Duodenal mucosa (tissue), 2 donors: ENCODE data around the gene PXMP2.
"Not testable (repeated sequence)": the region's sequence is repeated elsewhere in the genome, so short reads cannot be mapped to it uniquely, and the experiment has no call there.

Source experiments
- H3K27ac ChIP-seq: one replicate; pipeline ENCODE4 v1.7.0; 2013; ENCODE audit warnings: low read depth, low read length
- H3K27me3 ChIP-seq, 2 donors: one replicate each; pipeline ENCODE4 v1.7.0; 2013; ENCODE audit warnings: low read length in 2 of 2, control low read depth in 1 of 2; ENCODE audit not compliant: insufficient read depth in 2 of 2, control insufficient read depth in 1 of 2
- H3K36me3 ChIP-seq, 2 donors: one replicate each; pipeline ENCODE4 v1.7.0; 2013; ENCODE audit warnings: low read length in 2 of 2, control low read depth in 1 of 2; ENCODE audit not compliant: insufficient read depth in 2 of 2, control insufficient read depth in 1 of 2
- H3K4me1 ChIP-seq, 2 donors: one replicate each; pipeline ENCODE4 v1.7.0; 2013; ENCODE audit warnings: low read length in 2 of 2, control low read depth in 1 of 2; ENCODE audit not compliant: insufficient read depth in 2 of 2, control insufficient read depth in 1 of 2
- H3K4me3 ChIP-seq, 2 donors: one replicate each; pipeline ENCODE4 v1.7.0; 2013; ENCODE audit warnings: low read length in 2 of 2, low read depth in 1 of 2
- H3K9ac ChIP-seq, 2 donors: one replicate each; pipeline ENCODE4 v1.7.0; 2013; ENCODE audit warnings: low read length in 2 of 2, low read depth in 1 of 2
- H3K9me3 ChIP-seq, 2 donors: one replicate each; pipeline ENCODE4 v1.7.0; 2013; ENCODE audit warnings: low read length in 2 of 2, control low read depth in 1 of 2; ENCODE audit not compliant: control insufficient read depth in 1 of 2

The PXMP2 gene

GRCh38 chr12:132672678-132673077, 14.7 kb upstream of the PXMP2 start:
- H3K4me1 ChIP-seq, result peaks cover 0 to 10% of the 10 kb centered on the region in 2 donors
- no peak overlapping the region for H3K27ac ChIP-seq
- H3K9ac ChIP-seq, result no peak overlapping the region
- H3K36me3 ChIP-seq, result peaks cover 23 to 76% of the 10 kb centered on the region in 2 donors
- no peak overlapping the region for H3K4me3 ChIP-seq
- H3K27me3 ChIP-seq, result no peaks in the 10 kb centered on the region
- H3K9me3 ChIP-seq, result no peaks in the 10 kb centered on the region

GRCh38 chr12:132673288-132674179, 13.9 kb upstream of the PXMP2 start:
- Histone ChIP-seq H3K27ac (no peak overlapping the region), H3K9ac (no peak overlapping the region), H3K36me3 (peaks cover 23 to 71% of the 10 kb centered on the region in 2 donors), H3K27me3 (no peaks in the 10 kb centered on the region), H3K4me3 (no peak overlapping the region), H3K9me3 (no peaks in the 10 kb centered on the region), H3K4me1 (peaks cover 0 to 10% of the 10 kb centered on the region in 2 donors)

- Histone ChIP-seq H3K4me3 (no peak overlapping the region), H3K9ac (no peak overlapping the region), H3K36me3 (peaks cover 23 to 76% of the 10 kb centered on the region in 2 donors), H3K27ac (no peak overlapping the region), H3K9me3 (no peaks in the 10 kb centered on the region), H3K27me3 (no peaks in the 10 kb centered on the region), H3K4me1 (peaks cover 0 to 10% of the 10 kb centered on the region in 2 donors)
Measured at GRCh38 chr12:132674561-132674960, 12.8 kb upstream of the PXMP2 start.

- Histone ChIP-seq H3K4me1 (peaks cover 0 to 10% of the 10 kb centered on the region in 2 donors), H3K27ac (no peak overlapping the region), H3K4me3 (no peak overlapping the region), H3K27me3 (no peaks in the 10 kb centered on the region), H3K36me3 (peaks cover 23 to 76% of the 10 kb centered on the region in 2 donors), H3K9ac (no peak overlapping the region), H3K9me3 (no peaks in the 10 kb centered on the region)
Measured at GRCh38 chr12:132675757-132676432, 11.5 kb upstream of the PXMP2 start.

- no peak overlapping the region for H3K4me3 ChIP-seq
- no peaks in the 10 kb centered on the region for H3K27me3 ChIP-seq
- peaks cover 18 to 66% of the 10 kb centered on the region in 2 donors for H3K36me3 ChIP-seq
- H3K9me3 ChIP-seq, result no peaks in the 10 kb centered on the region
- no peak overlapping the region for H3K27ac ChIP-seq
- H3K4me1 ChIP-seq, result peaks cover 0 to 10% of the 10 kb centered on the region in 2 donors
- H3K9ac ChIP-seq, result no peak overlapping the region
Measured at GRCh38 chr12:132677492-132677891, 9.9 kb upstream of the PXMP2 start.

GRCh38 chr12:132685400-132685799, 2.0 kb upstream of the PXMP2 start:
- H3K9me3 ChIP-seq, result no peaks in the 10 kb centered on the region
- H3K27ac ChIP-seq, result no peak overlapping the region
- no peak overlapping the region for H3K4me3 ChIP-seq
- peaks cover 8 to 12% of the 10 kb centered on the region in 2 donors for H3K4me1 ChIP-seq
- no peak overlapping the region for H3K9ac ChIP-seq
- no peaks in the 10 kb centered on the region for H3K27me3 ChIP-seq
- no peaks in the 10 kb centered on the region for H3K36me3 ChIP-seq

- Histone ChIP-seq H3K4me1 (peaks cover 8 to 12% of the 10 kb centered on the region in 2 donors), H3K27me3 (no peaks in the 10 kb centered on the region), H3K9ac (no peak overlapping the region), H3K36me3 (peaks cover 0 to 10% of the 10 kb centered on the region in 2 donors), H3K9me3 (no peaks in the 10 kb centered on the region), H3K27ac (peak overlapping the region; percentile 20), H3K4me3 (peak overlapping the region; percentile 47 to 63)
Measured at GRCh38 chr12:132686825-132687210, 569 bp upstream of the PXMP2 start.

- H3K9ac ChIP-seq, result peak overlapping the region in 1 of 2 donors; percentile 55
- peaks cover 8 to 12% of the 10 kb centered on the region in 2 donors for H3K4me1 ChIP-seq
- no peaks in the 10 kb centered on the region for H3K27me3 ChIP-seq
- H3K9me3 ChIP-seq, result no peaks in the 10 kb centered on the region
- H3K27ac ChIP-seq, result peak overlapping the region; percentile 54
- H3K4me3 ChIP-seq, result peak overlapping the region in 1 of 2 donors; percentile 55
- H3K36me3 ChIP-seq, result peaks cover 0 to 10% of the 10 kb centered on the region in 2 donors
Measured at GRCh38 chr12:132689227-132689626, 1.8 kb downstream of the PXMP2 start.

- H3K27me3 ChIP-seq, result no peaks in the 10 kb centered on the region
- H3K9me3 ChIP-seq, result no peaks in the 10 kb centered on the region
- peaks cover 8 to 12% of the 10 kb centered on the region in 2 donors for H3K4me1 ChIP-seq
- H3K36me3 ChIP-seq, result peaks cover 0 to 14% of the 10 kb centered on the region in 2 donors
- H3K9ac ChIP-seq, result no peak overlapping the region
- no peak overlapping the region for H3K27ac ChIP-seq
- no peak overlapping the region for H3K4me3 ChIP-seq
Measured at GRCh38 chr12:132690112-132690511, 2.7 kb downstream of the PXMP2 start.

- H3K4me3 ChIP-seq, H3K9ac ChIP-seq, H3K27me3 ChIP-seq, H3K4me1 ChIP-seq, H3K9me3 ChIP-seq, H3K27ac ChIP-seq: not testable (repeated sequence)
- H3K36me3 ChIP-seq, result peaks cover 0 to 32% of the 10 kb centered on the region in 2 donors
Measured at GRCh38 chr12:132692030-132692429, 4.6 kb downstream of the PXMP2 start.
